SJSA1 (cell line): Measurements from ENCODE around the gene ARHGEF10L. TPM values are rescaled to one million over a fixed set of nuclear protein-coding genes. Genes with fewer than 3 reads are reported as not detected.

Experiments
- DNase-seq, 2 experiments: peaks; one replicate each; pipeline ENCODE4 v3.0.0-alpha.2; 2015 to 2020; ENCODE audit warnings: low spot score in 2 of 2, low read depth in 1 of 2
- H3K27ac ChIP-seq: fragments of 250-450 bp; sonication (Bioruptor Pico); 2 replicates; pipeline ENCODE4 v1.5.1; 2020; ENCODE audit warnings: mild to moderate bottlenecking, moderate library complexity
- H3K27me3 ChIP-seq: fragments of 250-450 bp; sonication (Bioruptor Pico); replicated peaks from 2 replicates; pipeline ENCODE4 v1.5.1; 2020; ENCODE audit warnings: mild to moderate bottlenecking, moderate library complexity
- H3K36me3 ChIP-seq: fragments of 250-450 bp; sonication (Bioruptor Pico); 2 replicates; pipeline ENCODE4 v1.5.1; 2020; ENCODE audit warnings: mild to moderate bottlenecking
- H3K4me1 ChIP-seq: fragments of 250-450 bp; sonication (Bioruptor Pico); replicated peaks from 2 replicates; pipeline ENCODE4 v1.6.1; 2021; ENCODE audit warnings: mild to moderate bottlenecking
- H3K4me3 ChIP-seq: fragments of 250-450 bp; sonication (Bioruptor Pico); 2 replicates; pipeline ENCODE4 v1.5.1; 2020; ENCODE audit warnings: mild to moderate bottlenecking
- H3K9me3 ChIP-seq: fragments of 250-450 bp; sonication (Bioruptor Pico); replicated peaks from 2 replicates; pipeline ENCODE4 v1.5.1; 2020; ENCODE audit warnings: mild to moderate bottlenecking
- total RNA-seq: library from RNA; depleted of rRNA; stranded (reverse); fragments of >200 nt; shearing (Covaris generic); gene quantifications from 2 replicates; pipeline ENCODE4 v1.2.3, GENCODE V29; 2014

ARHGEF10L gene
- total RNA-seq, 1 experiment from 2014 or later = 12.8 TPM

DNA sequence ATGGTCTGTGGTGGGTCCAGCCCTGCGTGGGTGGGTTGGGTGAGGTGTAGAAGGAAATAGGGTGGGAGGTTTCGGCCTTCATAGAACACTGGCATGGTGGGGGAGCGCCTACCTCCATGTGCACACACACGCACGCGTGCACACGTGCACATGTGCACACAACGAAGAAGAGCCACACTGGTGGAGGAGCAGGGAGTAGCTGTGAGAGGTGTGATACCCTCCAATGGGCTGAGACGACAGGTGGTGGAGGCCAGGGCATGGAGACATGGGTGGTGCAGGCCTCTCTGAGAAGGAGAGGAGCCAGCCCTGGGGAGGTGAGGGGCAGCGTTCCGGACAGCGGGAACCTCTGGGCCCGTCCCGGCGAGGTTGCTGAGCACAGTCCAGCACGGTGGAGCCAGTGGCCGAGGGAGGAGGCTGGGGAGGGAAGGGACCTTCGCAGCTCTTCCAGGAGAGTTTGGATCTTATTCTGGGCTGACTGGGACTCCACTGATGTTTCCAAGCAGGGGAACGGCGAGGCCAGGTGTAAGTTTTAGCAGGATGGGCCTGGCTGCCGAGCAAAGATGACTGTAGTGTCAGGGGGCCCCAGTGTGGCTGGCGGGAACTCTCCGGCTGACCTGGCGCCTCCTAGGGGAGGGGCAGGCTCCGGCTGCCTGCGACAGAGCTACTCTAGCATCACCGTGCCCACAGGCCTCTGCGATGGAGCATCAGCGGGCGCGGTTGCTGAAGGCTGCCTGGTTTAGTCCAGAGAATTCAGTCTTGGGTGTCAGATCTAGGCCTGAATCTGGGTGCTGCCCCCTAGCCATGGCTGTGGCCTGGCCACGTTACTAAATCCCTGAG lies 107.2 kb downstream of the ARHGEF10L start:
- Histone ChIP-seq H3K4me3 (no peak overlapping the region), H3K27me3 (no peaks in the 10 kb centered on the region), H3K4me1 (no peaks in the 10 kb centered on the region), H3K36me3 (no peaks in the 10 kb centered on the region), H3K27ac (no peak overlapping the region), H3K9me3 (no peaks in the 10 kb centered on the region)
- no peak for DNase-seq

GRCh38 chr1:17648457-17649145 lies 109.1 kb downstream of the ARHGEF10L start:
- Histone ChIP-seq H3K4me1 (no peaks in the 10 kb centered on the region), H3K4me3 (no peak overlapping the region), H3K27me3 (no peaks in the 10 kb centered on the region), H3K9me3 (no peaks in the 10 kb centered on the region), H3K36me3 (no peaks in the 10 kb centered on the region; the same call in 1 of the 2 replicates), H3K27ac (no peak overlapping the region)
- DNase-seq = no peak

DNA sequence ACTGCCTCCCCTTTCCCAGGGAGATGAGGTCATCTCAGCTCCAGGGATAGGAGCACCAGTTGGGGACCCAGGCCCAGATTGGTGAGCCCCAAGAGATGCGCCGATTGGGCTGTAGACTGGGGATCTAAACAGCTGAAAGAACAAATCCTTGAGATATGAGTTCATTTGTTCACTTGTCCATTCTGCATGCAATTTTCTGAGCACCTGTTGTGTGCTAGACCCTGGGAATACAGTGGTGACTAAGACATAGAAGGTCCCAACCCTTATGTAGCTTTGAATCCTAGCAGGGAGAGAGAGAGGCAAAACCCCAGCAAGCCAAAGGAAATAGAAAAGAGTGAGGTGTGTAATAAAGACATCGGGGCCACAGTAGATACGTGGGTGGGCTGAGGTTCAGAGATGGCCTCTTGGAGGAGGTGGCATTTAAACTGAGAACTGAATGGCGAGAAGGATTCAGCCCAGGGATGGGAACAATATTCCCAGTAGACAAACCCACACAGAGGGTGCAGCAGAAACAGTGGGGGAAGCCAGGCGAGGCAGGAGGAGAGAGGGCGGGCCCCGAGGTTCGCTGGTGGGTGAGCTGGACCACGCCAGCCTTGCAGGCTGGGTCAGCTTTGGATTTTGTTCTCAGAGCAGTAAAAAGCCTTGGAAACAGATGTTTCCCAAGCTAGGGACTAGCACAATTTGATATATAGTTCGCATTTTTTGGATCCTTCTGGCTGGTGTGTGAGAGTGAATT lies 110.0 kb downstream of the ARHGEF10L start:
- H3K27ac ChIP-seq = no peak overlapping the region
- H3K27me3 ChIP-seq = no peaks in the 10 kb centered on the region
- H3K36me3 ChIP-seq = no peaks in the 10 kb centered on the region; the same call in 1 of the 2 replicates
- DNase-seq = no peak
- no peaks in the 10 kb centered on the region for H3K4me1 ChIP-seq
- no peak overlapping the region for H3K4me3 ChIP-seq
- H3K9me3 ChIP-seq = no peaks in the 10 kb centered on the region

DNA sequence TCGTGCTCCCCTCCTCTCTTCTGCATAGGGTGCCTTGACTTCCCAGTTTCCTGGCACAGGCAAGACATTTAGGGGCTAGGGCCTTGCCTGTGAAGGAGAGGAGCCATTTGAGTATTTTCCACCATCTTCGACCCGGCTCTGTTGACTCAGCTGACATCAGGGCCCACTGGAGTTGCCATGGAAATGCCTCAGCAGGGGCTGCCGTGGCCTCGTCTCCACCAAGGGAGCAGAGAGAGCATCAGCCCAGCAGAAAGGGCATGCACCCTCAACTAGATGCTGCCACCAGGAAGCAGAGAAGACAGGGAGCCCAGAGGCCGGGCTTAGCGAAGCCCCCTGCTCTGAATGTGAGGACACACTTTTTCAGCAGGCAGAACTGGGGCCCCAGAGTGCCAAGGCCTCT lies 113.8 kb downstream of the ARHGEF10L start:
- no peak overlapping the region for H3K4me3 ChIP-seq
- H3K36me3 ChIP-seq = peaks cover 11% of the 10 kb centered on the region; the same call in 1 of the 2 replicates
- H3K27ac ChIP-seq = no peak overlapping the region
- no peaks in the 10 kb centered on the region for H3K9me3 ChIP-seq
- H3K27me3 ChIP-seq = no peaks in the 10 kb centered on the region
- H3K4me1 ChIP-seq = no peaks in the 10 kb centered on the region
- no peak for DNase-seq

DNA sequence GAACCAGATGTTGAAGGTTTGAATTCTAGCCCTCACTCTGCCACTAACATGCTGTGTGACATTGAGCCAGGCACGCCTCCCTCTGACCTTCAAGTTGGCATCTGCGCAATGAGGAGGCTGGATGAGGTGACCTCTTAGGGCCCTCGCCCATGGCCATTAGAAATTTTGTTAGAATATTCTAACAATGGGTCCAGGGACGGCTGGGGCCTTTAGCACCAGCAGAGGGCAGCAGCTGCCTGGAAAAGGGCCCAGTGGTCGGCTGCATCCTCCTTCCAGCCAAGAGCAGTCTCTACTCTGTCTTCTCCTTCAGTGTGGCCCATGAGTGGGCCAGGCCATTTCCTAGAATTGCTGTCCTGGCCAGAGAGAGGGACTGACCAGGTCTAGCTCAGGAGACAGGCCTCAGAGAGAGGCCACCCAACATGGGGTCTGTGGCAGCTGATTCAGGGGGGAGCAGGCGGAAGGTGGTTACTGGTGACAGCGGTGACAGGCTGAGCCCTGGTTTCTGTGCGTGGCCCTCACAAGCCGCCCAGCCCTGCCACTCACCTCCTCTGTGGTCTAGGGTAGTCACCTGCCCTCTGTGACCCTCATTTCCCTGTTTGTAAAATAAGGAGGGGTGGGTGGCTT lies 114.3 kb downstream of the ARHGEF10L start:
- H3K27ac ChIP-seq = no peak overlapping the region
- H3K36me3 ChIP-seq = peaks cover 11% of the 10 kb centered on the region; the same call in 1 of the 2 replicates
- no peaks in the 10 kb centered on the region for H3K4me1 ChIP-seq
- peak in 1 of 2 experiments; percentile 21 for DNase-seq
- H3K4me3 ChIP-seq = no peak overlapping the region
- no peaks in the 10 kb centered on the region for H3K9me3 ChIP-seq
- no peaks in the 10 kb centered on the region for H3K27me3 ChIP-seq

- DNase-seq = no peak
- H3K4me3 ChIP-seq = no peak overlapping the region
- H3K27ac ChIP-seq = no peak overlapping the region
- H3K4me1 ChIP-seq = no peaks in the 10 kb centered on the region
- no peaks in the 10 kb centered on the region for H3K9me3 ChIP-seq
- no peaks in the 10 kb centered on the region for H3K27me3 ChIP-seq
- H3K36me3 ChIP-seq = peaks cover 11% of the 10 kb centered on the region; the same call in 1 of the 2 replicates
Measured at GRCh38 chr1:17654519-17654918, 115.0 kb downstream of the ARHGEF10L start.

DNA sequence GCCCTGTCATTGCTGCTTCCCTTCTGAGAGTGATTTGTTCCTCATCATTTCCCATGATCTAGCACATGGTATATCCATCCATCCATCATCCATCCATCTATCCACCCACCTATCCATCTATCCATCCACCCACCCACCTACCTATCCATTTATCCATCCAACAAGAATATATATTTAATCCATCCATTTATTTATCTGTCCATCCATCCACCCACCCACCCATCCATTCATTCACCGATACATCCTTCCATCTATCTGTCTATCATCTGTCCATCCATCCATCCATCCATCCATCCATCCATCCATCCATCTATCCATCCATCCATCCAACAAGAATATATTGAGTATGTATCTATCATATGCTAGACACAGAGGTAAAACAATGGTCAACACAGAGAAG lies 115.7 kb downstream of the ARHGEF10L start:
- Histone ChIP-seq H3K36me3 (peaks cover 11% of the 10 kb centered on the region; the same call in 1 of the 2 replicates), H3K27me3 (no peaks in the 10 kb centered on the region), H3K27ac (no peak overlapping the region), H3K4me3 (no peak overlapping the region), H3K4me1 (no peaks in the 10 kb centered on the region), H3K9me3 (no peaks in the 10 kb centered on the region)
- DNase-seq = no peak

DNA sequence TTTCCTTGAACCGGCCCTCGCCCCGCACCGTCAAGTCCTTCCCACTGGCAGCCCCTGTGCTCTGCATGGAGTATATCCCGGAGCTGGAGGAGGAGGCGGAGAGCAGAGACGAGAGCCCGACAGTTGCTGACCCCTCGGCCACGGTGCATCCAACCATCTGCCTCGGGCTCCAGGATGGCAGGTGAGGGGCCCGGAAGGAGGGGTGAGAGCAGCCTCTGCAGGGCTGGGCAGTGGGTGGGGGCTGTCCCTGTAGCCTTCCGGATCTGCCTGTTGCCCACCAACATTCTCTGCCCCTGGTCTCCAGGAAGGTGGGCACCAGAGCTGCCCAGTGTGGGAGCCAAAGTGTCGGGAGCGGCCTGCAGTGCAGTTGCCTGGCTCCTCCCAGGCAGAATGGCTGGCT lies 116.4 kb downstream of the ARHGEF10L start:
- Histone ChIP-seq H3K27me3 (no peaks in the 10 kb centered on the region), H3K9me3 (no peaks in the 10 kb centered on the region), H3K27ac (no peak overlapping the region), H3K4me3 (no peak overlapping the region), H3K4me1 (no peaks in the 10 kb centered on the region), H3K36me3 (peaks cover 11% of the 10 kb centered on the region; the same call in 1 of the 2 replicates)
- no peak for DNase-seq

GRCh38 chr1:17657436-17657835 lies 117.9 kb downstream of the ARHGEF10L start:
- H3K27ac ChIP-seq = no peak overlapping the region
- peaks cover 19% of the 10 kb centered on the region; the same call in 1 of the 2 replicates for H3K36me3 ChIP-seq
- DNase-seq = no peak

DNA sequence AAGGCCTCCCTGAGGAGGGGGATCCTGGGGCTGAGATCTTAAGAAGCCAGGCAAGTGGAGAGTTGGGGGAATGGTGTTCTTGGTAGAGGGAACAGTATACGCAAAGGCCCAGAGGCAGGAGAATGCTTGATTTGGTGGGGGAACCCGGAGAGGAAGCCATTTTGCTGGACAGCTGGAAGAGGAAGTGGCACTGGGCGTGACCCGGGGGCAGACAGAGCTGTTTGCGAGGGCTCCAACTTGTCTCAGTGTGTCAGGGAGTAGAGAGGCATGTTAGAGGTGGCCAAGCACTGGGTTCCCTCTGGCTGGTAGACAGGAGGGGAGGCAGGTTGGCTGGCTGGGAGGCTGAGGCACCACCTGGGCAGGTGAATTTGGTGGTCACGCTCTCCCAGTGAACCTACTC lies 119.3 kb downstream of the ARHGEF10L start:
- no peak for DNase-seq
- Histone ChIP-seq H3K9me3 (no peaks in the 10 kb centered on the region), H3K27me3 (no peaks in the 10 kb centered on the region), H3K36me3 (peaks cover 19% of the 10 kb centered on the region; the same call in 1 of the 2 replicates), H3K4me1 (no peaks in the 10 kb centered on the region), H3K27ac (no peak overlapping the region), H3K4me3 (no peak overlapping the region)

More at GRCh38 chr1:17657436-17657835, 117.9 kb downstream of the ARHGEF10L start:
- no peaks in the 10 kb centered on the region for H3K9me3 ChIP-seq
- no peaks in the 10 kb centered on the region for H3K4me1 ChIP-seq
- no peaks in the 10 kb centered on the region for H3K27me3 ChIP-seq
- no peak overlapping the region for H3K4me3 ChIP-seq

DNA sequence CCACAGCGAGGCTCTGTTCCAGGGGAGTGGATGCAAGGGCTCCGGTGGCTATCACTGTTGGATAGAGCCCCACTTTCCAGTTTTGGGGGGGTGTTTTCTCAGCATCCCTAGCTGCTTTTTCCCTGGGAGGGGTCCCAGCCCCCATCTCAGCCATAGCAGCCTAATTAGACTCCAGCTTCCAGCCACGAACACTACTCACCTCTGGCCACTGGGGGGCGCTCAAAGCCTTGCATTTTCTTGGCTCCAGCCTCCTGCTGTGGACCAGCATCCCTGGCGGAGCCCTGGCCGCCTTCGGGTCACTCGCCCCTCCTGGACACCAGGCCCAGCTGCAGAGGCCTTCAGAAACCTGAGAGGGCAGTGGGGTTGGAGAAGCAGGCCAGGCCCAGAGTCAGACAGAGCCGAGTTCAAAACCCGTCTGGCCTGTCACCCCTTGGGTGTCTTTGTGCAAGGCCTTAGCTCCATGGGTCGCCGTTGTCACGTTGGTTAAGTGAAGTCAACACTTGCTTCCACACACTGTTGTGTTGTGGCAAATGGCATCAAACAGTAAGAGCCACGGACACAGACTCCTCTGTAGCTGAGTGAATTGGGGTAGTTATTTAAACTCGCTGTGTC lies 122.2 kb downstream of the ARHGEF10L start:
- no peaks in the 10 kb centered on the region for H3K27me3 ChIP-seq
- no peak overlapping the region for H3K4me3 ChIP-seq
- H3K27ac ChIP-seq = no peak overlapping the region
- H3K36me3 ChIP-seq = peaks cover 32% of the 10 kb centered on the region; the same call in 1 of the 2 replicates
- no peaks in the 10 kb centered on the region for H3K4me1 ChIP-seq
- peak; percentile 44 to 65 for DNase-seq
- H3K9me3 ChIP-seq = no peaks in the 10 kb centered on the region

DNA sequence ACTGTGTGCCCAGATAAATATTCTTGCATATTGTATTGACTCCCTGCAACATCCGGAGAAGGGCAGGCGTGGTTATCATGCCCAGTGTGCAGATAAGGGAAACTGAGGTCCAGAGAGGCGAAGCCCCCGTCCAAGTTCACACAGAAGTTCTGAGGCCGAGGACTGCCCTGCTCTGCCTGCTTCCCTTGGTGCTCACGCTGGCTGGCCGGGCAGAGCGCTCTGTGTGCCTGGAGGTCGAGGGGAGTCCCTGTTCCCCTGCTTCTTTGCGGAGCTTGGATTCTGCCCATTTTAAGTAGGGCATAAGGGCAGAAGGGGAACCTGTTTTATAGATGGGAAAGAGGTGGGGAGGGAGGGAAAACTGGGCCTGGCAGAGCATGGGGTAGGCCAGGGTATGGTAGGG lies 122.8 kb downstream of the ARHGEF10L start:
- no peak overlapping the region for H3K4me3 ChIP-seq
- H3K27ac ChIP-seq = no peak overlapping the region
- no peaks in the 10 kb centered on the region for H3K4me1 ChIP-seq
- no peaks in the 10 kb centered on the region for H3K9me3 ChIP-seq
- peaks cover 32% of the 10 kb centered on the region; the same call in 1 of the 2 replicates for H3K36me3 ChIP-seq
- H3K27me3 ChIP-seq = no peaks in the 10 kb centered on the region
- DNase-seq = no peak

DNA sequence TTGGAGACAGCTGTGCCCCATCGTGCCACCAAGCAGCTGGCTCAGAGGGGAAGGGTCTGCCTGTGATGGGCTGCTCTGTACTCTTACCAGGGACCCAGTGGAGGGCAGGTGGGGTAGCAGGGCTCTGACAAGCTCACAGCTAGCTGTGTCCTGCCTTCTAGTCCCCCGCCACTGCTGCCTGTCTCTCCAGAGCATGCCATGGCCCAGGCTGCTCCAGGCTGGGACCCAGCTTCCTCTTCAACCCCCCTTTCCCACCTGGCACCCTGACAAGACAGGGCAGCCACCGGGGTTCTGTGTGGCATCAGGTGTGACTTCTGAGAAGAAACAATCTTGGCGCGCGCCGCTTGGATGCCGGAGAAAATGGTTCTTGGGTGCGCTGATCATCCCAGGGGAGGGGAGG lies 123.3 kb downstream of the ARHGEF10L start:
- no peak overlapping the region for H3K4me3 ChIP-seq
- no peak for DNase-seq
- no peaks in the 10 kb centered on the region for H3K9me3 ChIP-seq
- peaks cover 28% of the 10 kb centered on the region; the same call in 1 of the 2 replicates for H3K36me3 ChIP-seq
- H3K27ac ChIP-seq = no peak overlapping the region
- H3K27me3 ChIP-seq = no peaks in the 10 kb centered on the region
- no peaks in the 10 kb centered on the region for H3K4me1 ChIP-seq
